ENCODE results near the gene ADGRF3.

DNA sequence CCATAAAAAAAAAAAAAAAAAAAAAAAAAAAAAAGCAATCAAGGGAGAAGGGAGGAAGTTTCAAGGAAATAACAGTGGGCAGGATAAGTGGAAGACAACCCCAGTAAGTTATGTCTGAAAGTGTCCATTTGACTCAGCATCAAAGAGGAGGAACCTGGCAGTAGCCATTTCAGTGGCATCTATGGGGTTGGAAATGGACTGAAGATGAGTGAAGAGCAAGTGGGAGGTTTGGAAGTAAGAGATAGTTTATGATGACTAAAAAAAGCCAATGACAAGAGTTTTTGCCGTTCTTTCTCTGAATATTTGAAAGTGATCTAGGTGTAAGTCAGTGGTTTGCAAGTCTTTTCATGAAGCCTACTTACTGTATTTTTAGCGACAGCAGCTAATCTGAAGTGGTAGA lies 9.9 kb downstream of the ADGRF3 start:
- no peak for TF ChIP-seq POLR2A (IDR thresholded peaks at IDR 0.05)
- no peak for TF ChIP-seq CTCF (IDR thresholded peaks at IDR 0.05)
- TF ChIP-seq POLR2AphosphoS5 (IDR thresholded peaks at IDR 0.05) = no peak
